HG03520 (cell line): ENCODE results near the gene POMT2.

Experiments used
- ATAC-seq: cut with Tn5 transposase; IDR thresholded peaks from one replicate; pipeline ENCODE4 v1.9.1; 2021; ENCODE audit warnings: mild to moderate bottlenecking, moderate library complexity; ENCODE audit not compliant: unreplicated experiment

POMT2 gene

DNA sequence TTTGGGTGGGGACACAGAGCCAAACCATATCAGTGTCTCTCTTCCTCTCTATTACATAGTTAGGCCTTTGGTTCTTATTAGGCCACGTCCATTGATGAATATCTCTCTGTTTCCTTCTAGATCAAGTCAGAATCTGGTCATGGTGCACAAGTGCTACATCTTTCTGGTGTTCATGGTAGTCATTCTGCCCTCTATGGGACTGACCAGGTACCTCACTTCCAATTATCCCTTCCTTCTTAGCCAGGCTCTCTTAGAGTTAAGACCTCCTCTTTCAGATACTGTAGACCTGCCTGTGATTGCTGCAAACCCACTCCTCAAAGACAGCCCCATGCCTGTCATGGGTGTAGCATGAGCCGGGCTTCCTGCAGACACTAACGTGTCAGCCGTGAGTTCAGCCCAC, 74.9 kb downstream of the POMT2 start:
- ATAC-seq, result no peak

GRCh38 chr14:77243853-77244252, 76.8 kb downstream of the POMT2 start:
- no peak for ATAC-seq

GRCh38 chr14:77242752-77243151, 77.9 kb downstream of the POMT2 start:
- no peak for ATAC-seq

- no peak for ATAC-seq
These were observed 78.7 kb downstream of the POMT2 start for GRCh38 chr14:77241955-77242354.

- ATAC-seq, result no peak
These were observed 80.3 kb downstream of the POMT2 start for GRCh38 chr14:77240336-77240915.

- no peak for ATAC-seq
These were observed 81.3 kb downstream of the POMT2 start for GRCh38 chr14:77239412-77239811.

GRCh38 chr14:77238996-77239395, 81.7 kb downstream of the POMT2 start:
- ATAC-seq, result no peak

DNA sequence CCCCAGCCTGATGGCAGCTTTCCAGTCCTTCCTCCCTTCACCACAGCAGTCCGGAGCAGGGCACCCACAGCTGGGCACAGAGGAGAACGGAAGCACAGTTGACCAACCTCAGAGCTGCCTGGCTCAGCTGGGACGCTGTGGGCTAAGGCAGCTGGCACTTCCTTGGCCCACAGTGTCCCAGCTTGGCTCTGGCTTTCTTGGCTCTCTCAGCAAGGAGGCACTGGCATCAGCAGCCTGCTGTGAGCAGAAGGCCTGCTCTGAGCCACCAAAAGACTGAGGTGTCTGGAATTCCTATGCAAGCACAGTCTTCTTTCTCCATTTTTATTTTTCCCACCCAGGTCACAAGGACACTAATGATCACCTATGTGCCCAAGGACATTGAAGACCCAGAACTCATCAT, 82.3 kb downstream of the POMT2 start:
- ATAC-seq, result no peak

DNA sequence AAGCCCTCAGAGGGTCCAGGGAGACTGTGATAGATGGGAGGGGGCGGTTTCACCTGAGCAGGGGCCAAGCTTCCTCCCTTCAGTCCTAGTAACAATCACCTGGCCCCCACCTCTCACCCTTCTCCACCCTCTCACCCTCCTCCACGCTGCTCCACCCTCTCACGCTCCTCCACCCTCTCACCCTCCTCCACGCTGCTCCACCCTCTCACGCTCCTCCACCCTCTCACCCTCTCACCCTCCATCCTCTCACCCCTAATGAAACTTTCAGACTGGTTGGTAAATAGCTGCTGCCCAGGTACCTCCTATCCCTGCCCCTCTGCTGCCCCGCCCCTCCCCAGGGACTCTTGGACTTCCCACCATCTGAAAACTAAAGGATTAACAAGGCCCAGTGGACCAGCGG, 83.9 kb downstream of the POMT2 start:
- no peak for ATAC-seq

DNA sequence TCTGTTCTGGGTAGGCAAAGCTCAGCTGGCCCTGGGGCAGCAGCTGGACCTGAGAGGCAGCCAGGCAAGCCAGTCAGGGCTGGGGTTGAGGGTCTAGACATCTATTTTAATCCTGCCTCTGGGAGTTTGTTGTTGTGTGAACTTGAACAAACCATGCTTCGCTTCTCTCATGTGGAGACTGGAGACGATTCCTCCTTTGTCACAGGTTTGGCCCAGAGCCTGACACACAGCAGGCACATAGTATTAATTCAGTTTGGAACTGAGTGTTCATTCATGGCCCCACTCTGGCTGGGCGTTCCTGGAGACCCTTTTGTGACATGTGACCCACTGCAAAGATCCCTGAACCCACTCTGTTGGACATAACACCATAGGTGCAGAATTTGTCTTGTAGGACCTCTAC, 89.0 kb downstream of the POMT2 start:
- ATAC-seq, result no peak

GRCh38 chr14:77230914-77231313, 89.8 kb downstream of the POMT2 start:
- no peak for ATAC-seq

DNA sequence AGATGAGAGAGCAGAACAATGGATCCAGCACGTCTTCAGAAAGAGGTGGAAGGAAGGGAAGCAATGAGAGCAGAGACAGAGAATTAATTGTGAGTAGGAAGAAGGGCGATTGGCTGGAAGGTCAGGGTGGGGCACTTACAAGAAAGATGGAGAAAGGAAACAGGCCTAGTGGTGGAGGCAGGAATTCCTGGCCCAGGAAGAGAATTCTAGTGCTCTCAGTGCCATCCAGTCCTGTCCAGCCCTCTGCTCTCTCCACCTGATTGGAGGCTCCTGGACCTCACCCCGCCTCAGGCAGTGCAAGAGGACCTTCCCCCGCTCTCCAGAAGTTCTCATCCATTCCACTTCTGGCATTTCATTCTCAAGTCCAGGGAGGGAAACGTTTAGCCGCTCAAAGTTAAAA, 92.6 kb downstream of the POMT2 start:
- ATAC-seq, result no peak

- no peak for ATAC-seq
These were observed 94.7 kb downstream of the POMT2 start for GRCh38 chr14:77225892-77226557.

DNA sequence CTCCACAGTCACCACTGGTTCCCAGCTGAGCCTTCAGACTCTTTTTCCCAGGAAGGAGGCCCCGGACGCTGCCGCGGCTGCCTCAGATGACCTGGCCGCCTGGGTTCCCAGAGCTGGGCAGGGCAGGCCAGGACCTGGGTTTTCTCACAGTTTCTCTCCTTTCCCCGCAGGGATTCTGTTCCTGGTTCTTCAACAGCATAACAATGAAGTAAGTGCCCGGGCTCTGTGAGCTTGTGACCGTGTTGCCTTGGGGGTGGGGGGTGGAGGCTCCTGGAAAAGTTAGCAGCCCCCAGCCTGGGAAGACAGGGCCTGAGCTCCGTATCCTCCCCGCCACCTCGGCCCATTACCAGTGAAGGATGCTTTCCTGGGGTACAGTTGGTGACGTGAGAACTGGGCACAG, 95.4 kb downstream of the POMT2 start:
- ATAC-seq, result no peak
